HL-60/S4 treated with phorbol 12-myristate 13-acetate at 8.2 ng/mL for 4 days and 3 days (cell line): ENCODE results near the gene ATAD3C.
"Not testable (repeated sequence)": the region's sequence is repeated elsewhere in the genome, so short reads cannot be mapped to it uniquely, and the experiment has no call there.

Experiments
- in situ Hi-C: fragments of 300-500 bp; cut with MboI; formaldehyde crosslinking; loops from 2 replicates; pipeline ENCODE4 v1.15.0; 2022; ENCODE audit warnings: low sequenced_read_pairs

The ATAD3C gene

GRCh38 chr1:1449099-1449739, at the start of gene ATAD3C:
ATAD3C (plus strand) TSS chr1:1449689; CDS start chr1:1450684, 995 bp downstream.
- in situ Hi-C loops, result no loop called here

- in situ Hi-C loops, result no loop called here
Observed at GRCh38 chr1:1399872-1400575, 49.5 kb upstream of the ATAD3C start.

- in situ Hi-C loops, result no loop called here
Observed at GRCh38 chr1:1400576-1401456, 48.7 kb upstream of the ATAD3C start.

GRCh38 chr1:1401457-1402010, 48.0 kb upstream of the ATAD3C start:
- in situ Hi-C loops, result no loop called here

- in situ Hi-C loops, result no loop called here
Observed at GRCh38 chr1:1402072-1402900, 47.2 kb upstream of the ATAD3C start.

- in situ Hi-C loops, result not testable (repeated sequence)
Observed at GRCh38 chr1:1402901-1403392, 46.5 kb upstream of the ATAD3C start.

- in situ Hi-C loops, result no loop called here
Observed at GRCh38 chr1:1403653-1404052, 45.8 kb upstream of the ATAD3C start.

GRCh38 chr1:1406101-1406820, 43.2 kb upstream of the ATAD3C start:
- in situ Hi-C loops, result no loop called here

- in situ Hi-C loops, result no loop called here
Observed at GRCh38 chr1:1406821-1407635, 42.5 kb upstream of the ATAD3C start, which contains the start of gene MRPL20. MRPL20 (minus strand) TSS chr1:1407293; CDS start chr1:1407217, 76 bp downstream.

- in situ Hi-C loops, result no loop called here
Observed at GRCh38 chr1:1407636-1408318, 41.7 kb upstream of the ATAD3C start.

- in situ Hi-C loops, result not testable (repeated sequence)
Observed at GRCh38 chr1:1410238-1410637, 39.3 kb upstream of the ATAD3C start.

- in situ Hi-C loops, result no loop called here
Observed at GRCh38 chr1:1411626-1412025, 37.9 kb upstream of the ATAD3C start.

- in situ Hi-C loops, result not testable (repeated sequence)
Observed at GRCh38 chr1:1412311-1412902, 37.1 kb upstream of the ATAD3C start.

- in situ Hi-C loops, result no loop called here
Observed at GRCh38 chr1:1415751-1416150, 33.7 kb upstream of the ATAD3C start.

GRCh38 chr1:1417396-1417795, 32.1 kb upstream of the ATAD3C start:
- in situ Hi-C loops, result not testable (repeated sequence)

GRCh38 chr1:1417825-1418463, 31.5 kb upstream of the ATAD3C start:
- in situ Hi-C loops, result not testable (repeated sequence)
